HG03439 (cell line): ENCODE data around the gene MOGAT1.
"Not testable (repeated sequence)": the region's sequence is repeated elsewhere in the genome, so short reads cannot be mapped to it uniquely, and the experiment has no call there.

Experiments
- ATAC-seq: cut with Tn5 transposase; IDR thresholded peaks from one replicate; pipeline ENCODE4 v1.9.1; 2021; ENCODE audit warnings: mild to moderate bottlenecking, moderate library complexity; ENCODE audit not compliant: unreplicated experiment

MOGAT1 gene

DNA sequence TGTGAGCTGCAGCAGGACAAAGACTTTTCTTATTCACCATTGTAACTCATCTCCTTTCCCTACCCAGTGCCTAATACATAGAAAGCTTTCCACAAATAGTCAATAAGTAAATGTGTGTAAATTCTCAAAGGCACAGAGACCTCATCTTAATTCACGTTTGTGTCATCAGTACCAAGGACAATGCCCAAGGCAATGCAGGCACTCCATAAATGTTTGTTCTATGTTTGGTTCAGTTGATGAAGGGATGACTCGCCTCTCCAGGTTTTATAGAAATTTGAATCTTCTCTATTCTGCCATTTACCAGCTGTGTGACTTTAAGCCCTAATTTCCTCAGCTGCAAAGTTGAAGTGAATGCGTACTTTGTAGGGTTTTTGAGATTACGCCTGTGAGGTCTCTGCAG, 2.1 kb upstream of the MOGAT1 start:
- ATAC-seq, result no peak

DNA sequence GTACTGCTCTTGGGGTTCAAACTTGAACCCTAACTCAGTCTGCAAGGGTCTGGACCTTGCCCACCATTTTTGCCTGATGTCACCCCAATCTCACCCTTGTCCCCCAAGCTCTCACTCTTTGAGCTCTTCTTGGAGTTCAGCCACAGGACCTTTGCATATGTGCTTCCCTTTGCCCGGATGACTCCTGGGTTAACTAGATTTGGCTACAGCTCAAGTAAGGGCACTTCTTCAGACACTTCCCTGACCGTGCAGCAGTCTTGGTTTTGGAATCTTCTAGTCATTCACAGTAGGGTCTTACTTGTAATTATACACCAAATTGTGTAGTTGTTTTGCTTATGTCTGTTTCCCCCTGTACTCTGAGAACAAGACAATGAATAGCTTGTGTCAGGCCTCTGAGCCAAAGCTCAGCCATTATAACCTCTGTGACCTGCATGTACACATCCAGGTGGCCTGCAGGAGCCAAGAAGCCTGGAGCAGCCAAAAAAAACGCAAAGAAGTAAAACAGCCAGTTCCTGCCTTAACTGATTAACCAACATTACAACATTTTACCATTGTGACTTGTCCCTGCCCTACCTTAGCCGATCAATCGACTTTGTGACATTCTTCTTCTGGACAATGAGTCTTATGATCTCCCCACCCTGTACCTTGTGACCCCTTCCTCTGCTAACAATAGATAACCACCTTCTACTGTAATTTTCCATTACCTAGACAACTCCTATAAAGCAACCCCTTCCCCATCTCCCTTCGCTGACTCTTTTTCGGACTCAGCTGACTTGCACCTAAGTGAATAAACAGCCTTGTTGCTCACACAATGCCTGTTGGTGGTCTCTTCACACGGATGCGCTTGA, 1.0 kb upstream of the MOGAT1 start:
- ATAC-seq, result no peak

GRCh38 chr2:222672068-222672401, 577 bp downstream of the MOGAT1 start:
- no peak for ATAC-seq

- ATAC-seq, result no peak
Observed at GRCh38 chr2:222673273-222673672, 1.8 kb downstream of the MOGAT1 start.

DNA sequence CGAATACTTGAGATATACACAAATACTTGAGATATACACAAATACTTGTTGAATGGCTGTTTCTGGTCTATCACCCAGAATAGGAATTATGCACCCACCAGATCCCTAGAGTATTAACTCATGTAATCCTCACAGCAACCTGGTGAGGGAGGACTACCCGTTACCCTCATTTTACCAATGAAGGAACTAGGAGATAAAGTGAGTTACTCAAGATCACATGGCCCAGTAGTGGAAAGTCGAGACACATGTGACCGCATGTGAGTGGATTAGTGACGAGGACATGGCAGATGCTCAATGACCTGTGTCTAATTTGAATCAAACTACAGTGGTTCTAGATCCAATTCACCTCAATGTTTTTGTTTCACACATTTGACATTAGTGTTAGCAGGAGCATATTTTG, 2.4 kb downstream of the MOGAT1 start:
- ATAC-seq, result no peak

DNA sequence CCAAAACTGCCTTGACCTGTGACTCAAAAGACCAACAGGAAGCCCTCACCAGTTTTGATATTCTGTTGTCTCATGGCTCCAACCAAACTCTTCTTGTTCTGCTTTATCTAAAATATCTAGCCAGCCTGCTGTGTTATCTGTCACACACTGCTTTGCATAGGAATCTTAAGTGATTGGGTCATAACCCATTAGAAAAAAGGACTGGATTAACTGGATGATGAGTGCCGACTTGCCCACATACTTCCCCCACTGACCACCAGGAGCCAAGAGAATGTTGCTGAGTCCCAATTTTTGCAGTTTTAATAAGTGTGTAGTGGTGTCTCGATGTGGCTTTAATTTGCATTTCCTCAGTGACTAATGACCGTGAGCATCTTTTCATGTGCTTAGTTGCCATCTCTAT, 6.5 kb downstream of the MOGAT1 start:
- no peak for ATAC-seq

- no peak for ATAC-seq
Observed at GRCh38 chr2:222683805-222684204, 12.3 kb downstream of the MOGAT1 start.

- no peak for ATAC-seq
Observed at GRCh38 chr2:222686086-222686750, 14.8 kb downstream of the MOGAT1 start.

DNA sequence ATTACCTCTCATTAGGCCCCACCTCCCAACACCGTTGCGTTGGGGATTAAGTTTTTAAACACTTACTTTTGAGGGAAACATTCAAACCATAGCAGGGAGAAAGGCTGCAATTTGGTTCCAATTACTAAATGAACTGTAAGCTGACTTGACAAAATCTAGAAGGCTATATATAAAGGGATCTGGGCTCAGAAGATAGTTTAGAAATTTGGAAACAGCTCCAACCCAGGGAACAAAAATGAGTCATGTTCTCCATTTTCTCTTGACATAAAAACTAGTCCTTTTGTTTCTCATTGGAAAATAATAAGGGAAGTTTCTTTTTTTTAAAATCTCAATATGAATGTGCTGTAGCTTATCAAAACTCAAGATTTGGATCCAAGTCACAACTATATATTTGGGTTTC, 17.5 kb downstream of the MOGAT1 start:
- no peak for ATAC-seq

GRCh38 chr2:222689322-222689721, 17.9 kb downstream of the MOGAT1 start:
- ATAC-seq, result no peak

- peak; percentile 90 for ATAC-seq
Observed at GRCh38 chr2:222690564-222691200, 19.2 kb downstream of the MOGAT1 start.

DNA sequence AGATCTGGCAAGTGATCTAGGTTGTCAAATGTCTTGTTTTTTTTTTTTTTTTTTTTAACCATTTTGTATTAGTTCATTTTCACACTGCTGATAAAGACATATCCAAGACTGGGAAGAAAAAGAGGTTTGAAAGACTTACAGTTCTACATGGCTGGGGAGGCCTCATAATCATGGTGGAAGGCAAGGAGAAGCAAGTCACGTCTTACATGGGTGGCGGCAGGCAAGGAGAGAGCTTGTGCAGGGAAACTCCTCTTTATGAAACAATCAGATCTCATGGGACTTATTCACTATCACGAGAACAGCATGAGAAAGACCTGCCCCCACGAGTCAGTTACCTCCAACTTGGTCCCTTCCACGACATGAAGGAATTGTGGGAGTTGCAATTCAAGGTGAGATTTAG, 22.0 kb downstream of the MOGAT1 start:
- ATAC-seq, result not testable (repeated sequence)

- ATAC-seq, result no peak
Observed at GRCh38 chr2:222693837-222694236, 22.4 kb downstream of the MOGAT1 start.

- no peak for ATAC-seq
Observed at GRCh38 chr2:222698276-222698675, 26.8 kb downstream of the MOGAT1 start.

DNA sequence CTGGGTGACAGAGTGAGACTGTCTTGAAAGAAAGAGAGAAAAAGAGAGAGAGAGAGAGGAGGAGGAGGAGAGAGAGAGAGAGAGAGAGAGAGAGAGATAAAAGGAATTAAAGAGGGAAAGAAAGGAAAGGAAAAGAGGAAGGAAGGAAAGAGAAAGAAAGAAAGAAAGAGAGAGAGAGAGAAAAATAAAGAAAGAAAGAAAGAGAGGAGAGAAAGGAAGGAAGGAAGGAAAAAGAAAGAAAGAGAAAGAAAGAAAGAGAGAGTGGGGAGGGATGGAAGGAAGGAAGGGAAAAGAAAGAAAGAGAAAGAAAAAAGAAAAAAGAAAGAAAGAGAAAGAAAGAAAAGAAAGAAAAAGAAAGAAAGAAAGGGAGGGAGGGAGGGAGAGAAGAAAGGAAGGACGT, 29.8 kb downstream of the MOGAT1 start:
- ATAC-seq, result no peak

GRCh38 chr2:222701721-222702131, 30.3 kb downstream of the MOGAT1 start:
- ATAC-seq, result no peak

DNA sequence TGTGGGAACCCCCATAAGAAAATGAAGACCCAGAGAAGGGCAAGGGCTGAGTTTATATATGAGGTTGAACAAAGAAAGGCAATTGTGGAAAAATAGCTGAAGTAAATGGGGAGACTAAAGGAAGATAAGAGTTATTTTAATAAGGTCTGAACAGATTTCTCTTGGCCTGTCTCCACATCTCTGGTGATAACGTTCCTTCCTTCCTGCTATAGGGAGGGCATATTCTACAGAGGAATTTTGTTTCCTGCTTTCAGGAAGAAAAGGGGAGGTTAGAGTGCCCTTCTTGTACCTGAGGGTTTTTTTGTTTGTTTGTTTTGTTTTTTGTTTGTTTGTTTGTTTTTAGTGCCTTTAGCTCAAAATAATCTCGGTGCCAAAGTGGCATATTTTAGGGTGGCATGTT, 31.6 kb downstream of the MOGAT1 start:
- ATAC-seq, result no peak

DNA sequence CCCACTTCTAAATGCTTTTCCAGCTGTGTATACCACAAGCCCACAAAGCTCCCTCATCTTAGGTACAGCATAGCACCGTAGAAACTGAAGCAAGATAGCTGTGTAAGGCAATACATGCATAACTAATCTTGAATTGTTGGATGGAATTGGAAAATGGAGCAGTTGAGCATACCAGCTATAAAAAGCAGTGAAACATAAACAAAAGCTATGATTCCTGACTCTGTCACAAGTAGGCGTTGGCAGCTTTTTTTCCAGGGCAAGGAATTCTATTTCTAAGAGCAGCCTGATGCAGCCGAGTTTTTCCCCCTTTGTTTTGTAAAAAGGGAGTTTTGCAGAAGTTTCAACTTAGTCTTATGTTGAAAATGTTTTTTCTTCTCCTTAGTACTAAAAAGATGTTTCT, 32.4 kb downstream of the MOGAT1 start:
- no peak for ATAC-seq

- ATAC-seq, result no peak
Observed at GRCh38 chr2:222706616-222707015, 35.2 kb downstream of the MOGAT1 start.

- no peak for ATAC-seq
Observed at GRCh38 chr2:222707102-222707688, 35.7 kb downstream of the MOGAT1 start.

- ATAC-seq, result no peak
Observed at GRCh38 chr2:222707689-222708273, 36.3 kb downstream of the MOGAT1 start.
